HG03378 (cell line): Measurements from ENCODE around the gene KCNH2.

Source experiments
- ATAC-seq: cut with Tn5 transposase; IDR thresholded peaks from one replicate; pipeline ENCODE4 v1.9.1; 2021; ENCODE audit warnings: mild to moderate bottlenecking, moderate library complexity; ENCODE audit not compliant: unreplicated experiment

Gene KCNH2

DNA sequence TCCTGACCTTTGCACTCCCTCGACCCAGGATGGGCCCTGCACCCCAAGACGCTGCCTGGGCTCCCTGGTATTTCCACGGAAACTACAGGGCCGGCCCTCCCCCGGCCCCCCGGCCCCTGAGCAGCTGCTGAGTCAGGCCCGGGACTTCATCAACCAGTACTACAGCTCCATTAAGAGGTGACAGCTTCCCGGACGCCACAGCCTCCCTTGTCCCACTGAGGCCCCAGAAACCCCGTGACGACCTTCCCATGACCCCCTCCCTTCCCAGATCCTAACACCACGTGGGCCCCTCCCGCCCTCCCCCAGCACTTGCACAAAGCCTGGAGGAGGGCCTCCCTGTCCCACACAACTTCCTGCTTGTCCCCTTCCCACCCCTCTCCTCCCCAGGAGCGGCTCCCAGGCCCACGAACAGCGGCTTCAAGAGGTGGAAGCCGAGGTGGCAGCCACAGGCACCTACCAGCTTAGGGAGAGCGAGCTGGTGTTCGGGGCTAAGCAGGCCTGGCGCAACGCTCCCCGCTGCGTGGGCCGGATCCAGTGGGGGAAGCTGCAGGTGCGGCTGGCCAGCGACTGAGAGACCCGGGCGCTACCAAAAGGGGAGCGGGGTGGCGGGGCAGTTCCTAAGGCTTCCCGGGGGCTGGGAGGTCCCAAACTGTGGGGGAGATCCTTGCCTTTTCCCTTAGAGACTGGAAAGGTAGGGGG is 18.4 kb upstream of the KCNH2 start:
- no peak for ATAC-seq

DNA sequence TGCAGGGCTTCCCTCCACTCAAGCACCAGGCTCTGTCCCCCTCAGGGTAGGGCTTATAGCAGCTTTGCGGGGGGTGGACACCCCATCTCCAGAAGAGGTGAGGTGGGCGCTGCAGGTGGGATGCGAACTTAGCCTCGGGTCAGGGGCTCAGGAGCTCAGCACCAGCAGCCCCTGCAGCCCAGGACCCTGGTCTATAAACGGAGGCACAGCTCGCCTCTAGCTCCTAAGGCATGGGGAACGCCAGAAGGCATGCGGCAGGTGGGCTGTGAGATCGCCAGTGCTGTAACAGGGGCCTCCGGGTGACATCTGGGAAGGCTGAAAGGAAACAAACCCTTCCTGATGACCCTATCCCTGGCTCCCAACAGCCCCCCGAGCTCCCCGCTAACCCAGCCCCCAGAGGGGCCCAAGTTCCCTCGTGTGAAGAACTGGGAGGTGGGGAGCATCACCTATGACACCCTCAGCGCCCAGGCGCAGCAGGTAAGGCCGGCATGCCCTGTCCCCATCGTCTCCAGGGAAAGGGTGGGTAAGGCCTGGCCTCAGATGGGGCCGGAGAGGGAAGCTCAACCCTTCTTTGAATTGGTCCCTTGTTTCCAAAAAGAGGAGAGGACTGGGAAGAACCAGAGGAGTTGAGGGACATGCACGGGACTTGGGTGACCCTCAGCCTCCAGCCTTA is 16.9 kb upstream of the KCNH2 start:
- no peak for ATAC-seq

DNA sequence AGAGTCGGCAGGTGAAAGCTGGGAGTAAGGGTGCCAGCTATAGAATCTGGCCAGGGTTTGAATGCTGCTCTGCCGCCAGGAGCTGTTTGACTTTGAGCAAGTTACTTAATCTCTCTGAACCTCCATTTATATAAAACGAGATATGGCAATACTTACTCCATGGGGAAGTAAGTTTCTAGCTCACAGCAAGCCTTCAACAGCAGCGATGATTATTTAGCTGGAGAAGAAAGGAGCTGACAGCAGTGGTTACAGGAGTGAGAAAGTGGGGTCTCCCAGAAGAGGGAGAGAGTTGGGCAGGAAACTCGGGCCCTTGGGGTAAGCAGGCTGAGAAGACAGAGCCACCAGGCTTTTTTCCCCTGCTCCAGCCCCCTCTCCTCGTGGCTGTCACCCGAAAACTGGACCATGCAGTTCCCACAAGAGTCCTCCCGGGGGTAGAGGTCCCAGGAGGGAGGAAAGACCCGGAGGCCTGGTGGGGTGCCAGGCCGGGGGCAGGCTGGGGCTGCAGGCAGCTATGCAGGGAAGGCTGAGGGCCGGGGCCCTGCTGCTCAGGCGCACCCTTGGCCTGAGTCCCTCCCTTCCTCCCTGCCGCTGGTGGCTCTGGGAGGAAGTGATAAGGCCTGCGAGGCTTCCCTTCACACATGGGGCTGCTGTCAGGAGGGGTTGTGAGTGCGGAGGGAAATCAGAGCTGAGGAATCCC is 16.2 kb upstream of the KCNH2 start:
- ATAC-seq, result no peak

DNA sequence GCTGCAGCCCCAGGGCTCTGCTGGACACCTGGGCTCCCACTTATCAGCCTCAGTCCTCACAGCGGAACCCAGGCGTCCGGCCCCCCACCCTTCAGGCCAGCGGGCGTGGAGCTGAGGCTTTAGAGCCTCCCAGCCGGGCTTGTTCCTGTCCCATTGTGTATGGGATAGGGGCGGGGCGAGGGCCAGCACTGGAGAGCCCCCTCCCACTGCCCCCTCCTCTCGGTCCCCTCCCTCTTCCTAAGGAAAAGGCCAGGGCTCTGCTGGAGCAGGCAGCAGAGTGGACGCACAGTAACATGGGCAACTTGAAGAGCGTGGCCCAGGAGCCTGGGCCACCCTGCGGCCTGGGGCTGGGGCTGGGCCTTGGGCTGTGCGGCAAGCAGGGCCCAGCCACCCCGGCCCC is 15.4 kb upstream of the KCNH2 start:
- no peak for ATAC-seq

DNA sequence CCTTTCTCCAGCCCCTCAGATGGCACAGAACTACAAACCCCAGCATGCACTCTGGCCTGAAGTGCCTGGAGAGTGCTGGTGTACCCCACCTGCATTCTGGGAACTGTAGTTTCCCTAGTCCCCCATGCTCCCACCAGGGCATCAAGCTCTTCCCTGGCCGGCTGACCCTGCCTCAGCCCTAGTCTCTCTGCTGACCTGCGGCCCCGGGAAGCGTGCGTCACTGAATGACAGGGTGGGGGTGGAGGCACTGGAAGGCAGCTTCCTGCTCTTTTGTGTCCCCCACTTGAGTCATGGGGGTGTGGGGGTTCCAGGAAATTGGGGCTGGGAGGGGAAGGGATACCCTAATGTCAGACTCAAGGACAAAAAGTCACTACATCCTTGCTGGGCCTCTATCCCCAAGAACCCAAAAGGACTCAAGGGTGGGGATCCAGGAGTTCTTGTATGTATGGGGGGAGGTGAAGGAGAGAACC is 14.7 kb upstream of the KCNH2 start:
- no peak for ATAC-seq

DNA sequence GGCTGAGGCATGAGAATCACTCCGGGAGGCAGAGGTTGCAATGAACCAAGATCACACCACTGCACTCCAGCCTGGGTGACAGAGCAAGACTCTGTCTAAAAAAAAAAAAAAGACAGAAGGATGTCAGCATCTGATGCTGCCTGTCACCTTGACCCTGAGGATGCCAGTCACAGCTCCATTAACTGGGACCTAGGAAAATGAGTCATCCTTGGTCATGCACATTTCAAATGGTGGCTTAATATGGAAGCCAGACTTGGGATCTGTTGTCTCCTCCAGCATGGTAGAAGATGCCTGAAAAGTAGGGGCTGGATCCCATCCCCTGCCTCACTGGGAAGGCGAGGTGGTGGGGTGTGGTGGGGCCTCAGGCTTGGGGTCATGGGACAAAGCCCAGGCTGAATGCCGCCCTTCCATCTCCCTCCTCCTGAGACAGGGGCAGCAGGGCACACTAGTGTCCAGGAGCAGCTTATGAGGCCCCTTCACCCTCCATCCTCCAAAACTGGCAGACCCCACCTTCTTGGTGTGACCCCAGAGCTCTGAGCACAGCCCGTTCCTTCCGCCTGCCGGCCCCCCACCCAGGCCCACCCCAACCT is 14.0 kb upstream of the KCNH2 start:
- ATAC-seq, result no peak

DNA sequence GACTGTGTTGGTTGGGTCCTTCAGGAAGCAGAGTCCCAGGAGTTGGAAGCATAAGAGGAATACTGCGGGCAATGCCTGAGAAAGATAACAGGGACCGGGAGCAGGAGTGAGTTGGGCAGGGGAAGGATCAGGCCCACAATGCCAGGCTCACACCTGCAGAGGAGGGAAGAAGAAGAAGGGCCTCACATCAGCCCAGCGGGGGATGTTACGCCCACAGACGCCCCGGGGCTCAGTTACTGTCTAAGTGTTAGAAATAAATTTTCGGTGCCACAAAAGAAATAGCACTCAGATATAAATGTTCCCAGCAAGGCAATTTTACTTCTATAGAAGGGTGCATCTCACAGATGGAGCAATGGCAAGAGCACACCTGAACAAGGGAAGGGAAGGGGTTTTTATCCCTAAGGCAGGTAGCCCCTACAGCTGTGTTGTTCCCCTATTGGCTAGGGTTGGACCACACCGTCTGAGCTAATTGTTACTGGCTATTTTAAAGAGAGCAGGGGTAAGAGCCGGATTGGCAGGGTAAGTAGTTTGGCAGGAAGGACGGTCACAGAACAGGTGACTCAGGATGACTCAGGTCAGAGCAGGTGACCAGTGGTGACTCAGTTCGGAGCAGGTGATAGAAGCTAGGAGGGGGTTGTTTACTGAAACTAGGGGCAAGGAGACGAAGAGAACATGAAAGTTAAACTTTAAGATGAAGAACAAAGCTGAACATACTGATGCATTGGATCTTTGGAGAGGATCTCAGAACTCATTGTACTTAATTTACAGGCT is 12.5 kb upstream of the KCNH2 start, which contains the start of gene NOS3:
Gene NOS3 (plus strand): TSS at position 602 of the 771 bp plus-strand sequence. CDS start 2,787 bp downstream, outside the sequence.
- ATAC-seq, result no peak

DNA sequence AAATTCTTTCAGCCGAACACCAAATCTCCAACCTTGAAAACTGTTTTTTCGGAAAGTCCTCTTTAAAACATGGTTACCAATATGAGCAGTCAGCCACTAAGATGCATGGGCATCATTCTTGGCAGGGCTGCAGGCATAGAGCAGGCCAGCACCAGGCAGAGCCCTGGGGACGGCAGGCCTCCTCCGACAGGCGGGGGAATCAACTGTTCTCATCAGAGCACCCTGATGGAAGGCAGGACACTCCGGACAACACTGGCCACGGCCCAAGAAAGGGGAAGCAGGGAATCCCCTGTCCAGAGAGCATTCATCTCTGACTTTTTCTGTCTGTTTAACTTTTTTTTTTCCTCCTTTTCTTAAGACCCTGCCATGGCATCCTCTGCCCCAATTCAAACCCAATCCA is 11.3 kb upstream of the KCNH2 start:
- no peak for ATAC-seq

DNA sequence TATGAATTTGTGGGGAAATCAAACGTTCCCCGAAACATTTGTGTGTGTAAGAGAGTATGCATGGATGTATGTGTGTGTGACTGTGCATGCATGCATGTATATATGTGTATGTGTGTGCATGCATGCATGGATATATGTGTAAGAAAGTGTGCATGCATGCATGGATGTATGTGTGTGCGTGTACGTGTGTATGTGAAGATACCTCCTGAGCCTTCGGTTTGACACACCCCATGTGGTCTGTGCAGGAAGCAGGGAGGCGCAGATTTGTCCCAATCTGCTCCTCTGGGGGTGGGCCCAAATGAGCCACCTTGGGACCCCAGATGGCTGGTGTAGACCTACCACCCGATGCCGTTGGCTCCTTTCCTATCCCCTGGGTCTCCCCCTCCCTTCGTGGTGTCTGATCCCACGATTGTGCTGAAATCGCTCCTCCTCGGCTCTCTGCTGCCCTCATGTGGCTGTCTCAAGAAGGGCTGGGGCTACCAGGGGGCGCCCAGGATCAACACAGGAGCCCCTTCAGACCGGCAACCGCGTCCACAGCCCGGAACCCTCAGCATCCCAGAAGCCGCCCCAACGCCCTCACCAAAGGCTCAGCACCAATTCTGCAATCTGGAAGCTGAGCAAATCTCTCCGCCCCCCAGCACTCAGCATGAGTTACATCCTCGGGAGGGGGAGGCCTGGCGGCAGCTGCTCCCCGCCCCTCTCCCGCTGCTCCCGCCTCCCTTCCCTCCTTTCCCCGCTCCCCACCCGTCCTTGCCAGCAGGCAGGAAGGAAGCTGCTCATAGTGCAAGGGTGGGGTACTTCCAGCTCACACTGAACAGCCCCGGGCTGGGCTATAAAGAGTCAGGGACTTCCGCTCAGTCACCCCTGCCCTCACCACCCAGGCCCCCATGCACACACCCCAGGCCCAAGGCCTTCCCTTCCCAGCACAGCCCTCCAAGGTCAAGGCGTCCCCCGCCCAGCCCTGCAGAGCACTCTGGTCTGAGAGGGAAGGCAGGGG is 10.4 kb upstream of the KCNH2 start:
- ATAC-seq, result no peak

DNA sequence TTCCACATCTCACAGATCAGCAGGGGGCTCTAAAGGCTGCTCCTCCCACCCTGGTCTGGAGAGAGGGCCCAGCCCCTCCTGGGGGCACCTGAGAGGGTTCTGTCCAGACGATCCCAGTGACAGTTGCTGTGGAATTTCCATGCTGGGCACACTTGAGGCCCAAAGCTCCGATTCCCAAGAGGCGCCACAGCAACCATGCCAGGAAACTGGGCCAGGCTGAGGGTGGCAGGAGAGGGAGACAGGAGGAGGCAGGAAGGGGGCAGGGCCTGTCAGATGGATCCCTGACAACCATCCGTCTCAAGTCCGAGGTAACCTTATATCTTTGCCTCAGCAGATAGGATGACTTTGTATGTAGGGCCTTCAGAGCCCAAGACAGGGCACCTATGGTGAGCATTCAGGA is 8.4 kb upstream of the KCNH2 start:
- ATAC-seq, result no peak

DNA sequence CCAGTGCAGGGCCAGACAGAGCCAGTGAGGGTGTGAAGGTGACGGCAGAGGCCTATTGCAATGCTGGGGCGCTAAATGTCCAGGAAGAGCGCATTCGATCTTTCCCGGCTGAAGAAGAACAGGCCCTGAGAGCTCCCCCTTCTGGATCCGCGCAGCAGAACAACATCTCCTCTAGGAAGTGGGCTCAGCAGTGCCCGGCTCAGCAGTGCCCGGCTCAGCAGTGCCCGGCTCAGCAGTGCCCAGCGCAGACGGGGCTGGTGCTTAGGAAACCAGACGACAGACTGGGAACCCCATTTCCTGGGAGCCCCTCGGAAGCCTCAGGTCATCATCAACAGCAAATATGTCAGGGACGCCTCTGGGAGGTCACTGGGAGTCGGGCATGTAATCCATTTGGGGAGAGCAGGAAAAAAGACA is 8.0 kb upstream of the KCNH2 start:
- no peak for ATAC-seq

DNA sequence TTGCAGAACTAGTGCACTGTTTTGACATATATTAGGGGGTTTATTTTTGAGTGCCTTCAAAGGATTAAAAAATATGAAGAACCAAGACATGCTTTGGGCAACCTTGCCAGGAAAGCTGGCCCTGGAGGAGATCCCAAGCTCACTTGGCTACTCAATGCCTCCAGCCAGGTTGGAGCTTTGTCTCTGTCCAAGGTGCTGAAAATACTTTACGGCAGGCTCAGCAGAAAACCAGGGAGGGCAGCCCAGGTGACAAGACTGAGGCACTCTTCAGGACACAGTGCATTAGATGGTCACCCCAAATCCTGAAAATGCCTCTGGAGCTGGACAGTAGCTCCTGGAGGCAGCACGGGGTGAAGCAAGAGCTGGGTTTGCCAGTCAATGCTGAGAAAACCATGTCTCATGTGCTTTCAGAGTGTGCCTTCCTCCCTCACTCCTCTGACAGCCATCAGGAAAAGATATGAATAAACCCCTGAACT is 5.8 kb upstream of the KCNH2 start:
- no peak for ATAC-seq

DNA sequence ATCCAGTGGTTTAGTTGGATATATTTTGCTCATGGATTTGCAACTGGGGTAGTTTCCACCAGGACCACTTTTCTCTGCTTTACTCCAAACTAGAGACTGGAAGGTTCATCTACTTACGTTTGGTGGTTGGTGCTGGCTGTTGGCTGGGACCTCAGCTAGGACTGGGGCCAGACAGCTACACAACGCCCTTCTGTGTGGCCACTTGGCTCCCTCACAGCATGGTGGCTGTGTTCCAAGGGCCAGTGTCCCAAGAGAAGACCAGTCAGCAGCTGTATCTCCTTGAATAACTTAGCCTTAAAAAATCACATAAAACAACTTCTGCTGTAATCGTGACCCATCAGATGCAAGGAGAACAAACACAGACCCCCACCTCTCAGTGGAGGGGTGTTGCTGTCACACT is 4.2 kb upstream of the KCNH2 start:
- no peak for ATAC-seq

DNA sequence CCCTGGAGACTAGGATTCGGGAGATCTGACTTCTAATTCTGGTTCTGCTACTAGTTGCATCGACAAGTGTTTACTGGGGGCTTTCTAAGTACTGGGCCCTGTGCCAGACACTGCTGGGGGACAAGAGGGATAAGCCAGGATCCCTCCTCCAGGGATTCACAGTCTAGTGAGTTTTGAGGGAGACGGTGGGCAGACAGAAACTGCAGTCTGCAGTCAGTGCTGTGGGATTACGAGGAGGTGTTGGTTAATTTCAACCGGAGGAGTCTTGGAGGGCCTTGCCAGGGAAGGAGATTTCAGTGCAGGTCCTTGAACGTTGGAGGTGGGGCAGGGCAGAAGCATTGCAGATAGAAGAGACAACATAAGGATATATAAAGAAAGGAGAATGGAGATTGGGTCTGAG is 3.5 kb upstream of the KCNH2 start:
- no peak for ATAC-seq

DNA sequence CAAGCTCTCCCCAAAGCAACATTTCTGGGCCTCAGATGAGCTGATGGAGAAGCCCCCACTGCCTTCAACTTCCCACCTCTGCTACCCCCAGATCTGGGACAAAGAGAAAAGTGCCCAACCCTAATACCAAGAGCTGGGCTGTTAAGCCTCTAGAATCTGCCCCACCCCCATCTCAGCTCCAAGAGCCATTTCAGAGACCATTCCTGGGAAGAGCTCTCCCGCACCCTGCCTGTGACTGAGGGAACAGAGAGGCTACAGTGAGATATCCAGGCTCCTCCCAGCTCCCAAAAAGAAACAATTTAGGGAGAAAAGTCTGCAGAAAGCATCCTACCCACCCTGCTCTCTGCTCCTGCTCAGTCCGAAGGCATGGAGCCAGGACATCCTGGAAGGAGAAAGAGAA is 2.5 kb upstream of the KCNH2 start:
- no peak for ATAC-seq

DNA sequence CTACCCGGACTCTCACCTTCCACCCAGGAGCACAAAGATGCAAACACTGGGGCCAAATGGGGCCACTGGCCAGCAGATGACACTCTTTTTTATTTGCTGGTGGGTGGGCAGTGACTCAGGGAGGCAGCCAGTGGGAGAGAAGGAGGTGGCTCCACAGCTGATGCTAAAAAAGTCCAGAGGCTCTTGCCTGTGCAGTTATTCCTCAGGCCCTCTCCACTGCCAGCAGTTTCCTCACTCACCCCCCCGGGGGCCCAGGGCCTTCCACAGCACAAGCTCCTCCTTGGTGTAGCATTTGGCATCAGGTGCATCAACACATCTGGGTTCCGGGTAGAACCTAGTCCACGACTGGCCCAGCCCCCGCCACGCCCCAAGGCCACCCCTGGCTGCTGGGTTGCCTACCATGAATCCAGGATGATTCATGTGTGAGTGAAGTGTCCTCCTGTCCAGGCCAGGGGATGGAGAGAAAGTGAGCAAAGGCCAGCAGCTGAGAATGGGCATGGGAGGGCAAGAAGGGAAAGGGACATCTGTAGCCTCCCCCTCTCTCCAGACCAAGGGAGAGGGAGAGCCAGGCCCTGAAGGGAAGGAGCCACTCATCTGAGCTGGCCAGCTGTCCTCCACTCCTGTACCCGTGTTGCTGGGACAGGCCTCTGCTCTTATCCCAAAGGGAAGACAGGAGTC is 1.7 kb upstream of the KCNH2 start:
- ATAC-seq, result no peak

DNA sequence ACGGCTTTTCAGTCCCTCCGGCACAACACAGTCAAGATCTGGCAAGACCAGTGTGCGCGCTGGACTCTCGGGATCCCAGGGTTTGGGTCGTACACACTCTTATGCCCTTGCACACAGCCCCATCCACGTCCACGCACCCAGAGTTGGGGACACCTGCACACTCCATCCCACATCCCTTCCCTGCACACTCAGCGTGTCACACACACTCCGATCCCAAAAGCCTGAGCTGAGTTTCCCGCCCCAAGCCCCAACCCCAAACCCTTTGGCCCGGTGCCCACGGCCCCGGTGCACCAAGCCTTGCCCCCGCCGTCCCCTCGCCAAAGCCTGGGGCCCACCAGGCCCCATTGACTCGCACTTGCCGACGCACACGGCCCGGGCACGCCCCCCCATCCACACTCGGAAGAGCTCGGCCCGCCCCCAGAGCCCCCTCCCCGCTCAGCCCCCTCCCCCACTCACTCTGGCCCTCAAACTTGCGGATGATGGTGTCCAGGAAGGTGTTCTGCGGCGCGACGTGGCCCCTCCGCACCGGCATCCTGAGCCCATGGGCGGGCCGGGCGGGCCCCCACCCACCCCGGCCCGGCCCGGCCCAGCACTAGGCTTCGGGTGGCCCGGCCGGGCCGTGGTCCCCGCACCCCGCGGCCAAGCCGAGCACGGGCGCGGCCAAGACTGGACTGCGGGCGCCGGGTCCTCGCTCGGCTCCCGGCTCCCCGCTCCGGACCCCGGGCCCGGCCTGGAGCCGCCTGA is 567 bp downstream of the KCNH2 start:
- ATAC-seq, result no peak
